ENCODE data around the gene COQ8A.

The COQ8A gene

DNA sequence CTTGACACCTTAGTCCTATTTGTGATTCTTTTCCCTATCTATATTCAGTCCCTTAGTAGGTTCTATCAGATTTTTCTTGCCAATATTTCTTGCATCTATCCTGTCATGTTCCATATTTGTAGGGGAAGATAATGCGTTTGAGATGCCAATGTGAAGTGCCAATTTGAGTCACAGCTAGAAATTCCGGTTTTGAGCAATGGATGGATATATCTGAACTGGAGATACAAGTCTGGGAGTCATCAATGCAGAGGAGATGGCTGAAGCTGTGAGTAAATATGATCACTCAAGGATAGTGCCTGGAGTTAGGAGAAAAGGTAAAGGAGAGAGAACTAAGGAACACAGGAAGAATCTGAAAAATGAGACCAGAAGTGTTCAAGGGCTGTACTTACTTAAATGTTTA, 93.8 kb downstream of the COQ8A start:
- no peak for DNase-seq

DNA sequence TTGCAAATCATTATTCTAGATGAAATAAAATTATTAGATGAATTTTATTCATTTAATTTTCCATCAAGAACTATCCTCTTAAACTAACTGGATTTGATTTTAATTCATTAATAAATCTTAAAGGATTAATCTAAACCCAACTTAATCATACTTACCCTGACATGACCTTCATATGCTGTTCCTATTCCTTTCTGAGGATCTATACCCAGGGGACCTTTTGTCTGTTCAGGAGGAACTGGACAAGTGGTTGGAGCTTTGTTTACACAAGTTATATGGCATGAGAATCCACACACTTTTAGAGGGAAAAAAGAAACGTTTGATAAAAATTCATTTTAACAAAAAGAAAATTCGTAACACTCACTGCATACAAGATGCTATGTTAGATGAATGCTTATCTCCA, 95.2 kb downstream of the COQ8A start:
- no peak for DNase-seq

DNA sequence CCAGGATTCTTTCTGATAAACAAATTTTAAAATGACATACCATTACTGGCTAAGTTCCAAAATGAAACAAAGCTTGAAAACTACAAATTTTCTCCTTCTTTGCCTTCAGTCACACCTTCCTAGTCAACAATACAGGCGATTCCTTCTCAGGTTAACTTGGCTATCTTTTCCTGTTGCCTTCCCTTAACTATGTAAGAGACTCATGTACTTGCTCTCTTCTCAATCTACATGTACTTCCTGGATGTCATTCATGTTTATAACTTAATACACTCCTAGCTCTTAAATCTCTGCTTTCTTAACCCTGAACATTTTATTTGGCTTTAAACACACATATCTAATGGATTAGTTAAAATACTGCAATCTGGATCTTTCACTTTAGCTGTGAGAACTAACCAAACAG, 97.0 kb downstream of the COQ8A start:
- no peak for DNase-seq
